IPS-15b (cell line): ENCODE results near the gene MYO7A.

ENCODE experiments used
- H3K27me3 ChIP-seq: one replicate; pipeline ENCODE4 v1.6.1; 2013; ENCODE audit warnings: low read length; ENCODE audit not compliant: control insufficient read depth, insufficient read depth
- H3K36me3 ChIP-seq: one replicate; pipeline ENCODE4 v1.6.1; 2013; ENCODE audit warnings: low read length; ENCODE audit not compliant: control insufficient read depth, insufficient read depth
- H3K4me1 ChIP-seq: one replicate; pipeline ENCODE4 v1.6.1; 2013; ENCODE audit warnings: mild to moderate bottlenecking, low read length; ENCODE audit not compliant: control insufficient read depth, insufficient read depth
- H3K4me3 ChIP-seq: one replicate; pipeline ENCODE4 v1.5.1; 2013; ENCODE audit warnings: low read depth, low read length
- H3K9ac ChIP-seq: one replicate; pipeline ENCODE4 v1.6.1; 2013; ENCODE audit warnings: low read depth, mild to moderate bottlenecking, low read length
- H3K9me3 ChIP-seq: one replicate; pipeline ENCODE4 v1.6.1; 2013; ENCODE audit warnings: mild to moderate bottlenecking, low read length; ENCODE audit not compliant: control insufficient read depth, insufficient read depth

MYO7A gene

GRCh38 chr11:77217156-77217555 is 89.1 kb downstream of the MYO7A start:
- Histone ChIP-seq H3K27me3 (no peaks in the 10 kb centered on the region), H3K4me1 (no peaks in the 10 kb centered on the region), H3K36me3 (no peaks in the 10 kb centered on the region), H3K9me3 (no peaks in the 10 kb centered on the region), H3K4me3 (no peak overlapping the region), H3K9ac (no peak overlapping the region)

GRCh38 chr11:77223797-77224196 is 95.8 kb downstream of the MYO7A start:
- no peak overlapping the region for H3K9ac ChIP-seq
- H3K36me3 ChIP-seq, result no peaks in the 10 kb centered on the region
- H3K4me1 ChIP-seq, result no peaks in the 10 kb centered on the region
- no peaks in the 10 kb centered on the region for H3K9me3 ChIP-seq
- no peaks in the 10 kb centered on the region for H3K27me3 ChIP-seq
- no peak overlapping the region for H3K4me3 ChIP-seq

- Histone ChIP-seq H3K9me3 (no peaks in the 10 kb centered on the region), H3K9ac (no peak overlapping the region), H3K4me1 (no peaks in the 10 kb centered on the region), H3K27me3 (no peaks in the 10 kb centered on the region), H3K4me3 (no peak overlapping the region), H3K36me3 (no peaks in the 10 kb centered on the region)
Measured at GRCh38 chr11:77230878-77231605, 103.0 kb downstream of the MYO7A start.

GRCh38 chr11:77231800-77232199 is 103.8 kb downstream of the MYO7A start:
- no peaks in the 10 kb centered on the region for H3K4me1 ChIP-seq
- H3K4me3 ChIP-seq, result no peak overlapping the region
- H3K9me3 ChIP-seq, result no peaks in the 10 kb centered on the region
- no peak overlapping the region for H3K9ac ChIP-seq
- H3K27me3 ChIP-seq, result no peaks in the 10 kb centered on the region
- H3K36me3 ChIP-seq, result no peaks in the 10 kb centered on the region

GRCh38 chr11:77232242-77232641 is 104.2 kb downstream of the MYO7A start:
- no peaks in the 10 kb centered on the region for H3K4me1 ChIP-seq

DNA sequence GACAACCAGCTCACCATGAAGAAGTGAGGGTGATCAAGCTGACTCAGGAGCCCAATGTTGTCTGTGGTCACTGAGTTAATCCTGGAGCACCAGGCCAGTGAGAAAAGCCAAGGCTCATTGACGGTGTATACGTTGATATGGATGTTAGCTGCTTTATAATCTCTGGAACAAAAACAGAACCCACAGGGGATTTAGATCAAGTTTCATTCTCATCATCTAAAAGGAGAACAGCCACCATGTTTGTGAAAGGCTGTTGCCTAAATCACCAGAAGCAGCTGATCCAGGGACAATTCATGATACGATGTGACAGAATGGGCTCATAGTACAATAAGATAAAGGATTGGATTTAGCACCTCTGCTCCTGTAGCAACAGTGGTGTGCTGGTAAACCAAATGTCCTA is 105.0 kb downstream of the MYO7A start:
- H3K36me3 ChIP-seq, result no peaks in the 10 kb centered on the region
- H3K9ac ChIP-seq, result no peak overlapping the region
- no peaks in the 10 kb centered on the region for H3K27me3 ChIP-seq
- no peaks in the 10 kb centered on the region for H3K4me1 ChIP-seq
- H3K4me3 ChIP-seq, result no peak overlapping the region
- H3K9me3 ChIP-seq, result no peaks in the 10 kb centered on the region

More at GRCh38 chr11:77232242-77232641, 104.2 kb downstream of the MYO7A start:
- Histone ChIP-seq H3K9ac (no peak overlapping the region), H3K36me3 (no peaks in the 10 kb centered on the region), H3K4me3 (no peak overlapping the region), H3K9me3 (no peaks in the 10 kb centered on the region), H3K27me3 (no peaks in the 10 kb centered on the region)

DNA sequence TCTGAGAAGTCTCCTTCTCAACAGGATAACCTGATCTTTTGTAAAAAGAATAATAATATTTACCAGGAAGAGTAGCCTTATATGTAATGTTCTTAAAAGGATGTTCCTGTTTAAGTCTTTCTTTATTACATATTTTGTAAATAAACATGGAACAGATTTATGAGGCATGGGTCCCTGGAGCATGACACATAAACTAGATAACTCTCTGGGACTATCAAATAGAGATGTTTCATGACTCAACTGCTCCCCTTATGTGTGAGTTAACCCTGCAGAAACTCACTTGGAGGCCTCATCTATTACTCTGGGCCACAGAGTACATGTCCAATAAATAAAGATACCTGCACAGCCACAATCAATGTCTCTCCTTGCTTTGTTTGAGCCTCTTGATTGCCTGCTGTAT is 108.9 kb downstream of the MYO7A start:
- Histone ChIP-seq H3K36me3 (no peaks in the 10 kb centered on the region), H3K27me3 (no peaks in the 10 kb centered on the region), H3K4me3 (no peak overlapping the region), H3K9ac (no peak overlapping the region), H3K4me1 (no peaks in the 10 kb centered on the region), H3K9me3 (no peaks in the 10 kb centered on the region)

DNA sequence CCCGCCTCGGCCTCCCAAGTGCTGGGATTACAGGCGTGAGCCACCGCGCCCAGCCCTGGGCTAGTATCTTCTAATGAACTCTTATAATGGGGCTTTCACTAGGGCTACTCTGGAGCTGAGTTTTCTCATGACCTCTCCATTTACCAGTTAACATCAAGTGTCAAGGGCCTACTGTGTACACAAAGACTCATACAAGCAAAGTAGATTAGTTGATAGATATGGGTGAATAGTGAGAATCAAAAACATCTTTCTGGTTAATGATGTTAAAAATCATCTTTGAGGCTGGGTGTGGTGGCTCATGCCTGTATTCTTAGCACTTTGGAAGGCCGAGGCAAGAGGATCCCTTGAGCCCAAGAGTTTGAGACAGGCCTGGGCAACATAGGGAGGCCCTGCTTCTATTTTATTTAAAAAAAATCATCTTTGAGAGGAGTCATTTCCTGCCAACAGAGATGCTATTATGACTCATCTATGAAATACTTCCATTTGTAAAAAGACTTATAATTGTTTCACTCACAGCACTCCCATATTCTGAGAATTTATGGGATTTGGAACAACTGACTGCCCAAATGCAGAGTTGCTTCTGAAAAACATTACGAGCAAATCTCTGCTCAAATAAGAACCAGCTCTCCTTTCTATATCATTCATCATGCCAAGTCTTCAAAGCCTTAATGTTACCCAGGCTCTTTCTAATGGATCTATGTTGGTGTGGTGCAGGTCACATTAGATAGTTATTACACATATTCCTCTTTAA is 116.4 kb downstream of the MYO7A start:
- no peaks in the 10 kb centered on the region for H3K27me3 ChIP-seq
- no peaks in the 10 kb centered on the region for H3K4me1 ChIP-seq
- no peak overlapping the region for H3K9ac ChIP-seq
- no peaks in the 10 kb centered on the region for H3K36me3 ChIP-seq
- H3K4me3 ChIP-seq, result no peak overlapping the region
- no peaks in the 10 kb centered on the region for H3K9me3 ChIP-seq

GRCh38 chr11:77249427-77249826 is 121.4 kb downstream of the MYO7A start:
- H3K4me1 ChIP-seq, result no peaks in the 10 kb centered on the region
- no peaks in the 10 kb centered on the region for H3K9me3 ChIP-seq
- H3K36me3 ChIP-seq, result no peaks in the 10 kb centered on the region
- H3K9ac ChIP-seq, result no peak overlapping the region
- no peak overlapping the region for H3K4me3 ChIP-seq
- H3K27me3 ChIP-seq, result no peaks in the 10 kb centered on the region

DNA sequence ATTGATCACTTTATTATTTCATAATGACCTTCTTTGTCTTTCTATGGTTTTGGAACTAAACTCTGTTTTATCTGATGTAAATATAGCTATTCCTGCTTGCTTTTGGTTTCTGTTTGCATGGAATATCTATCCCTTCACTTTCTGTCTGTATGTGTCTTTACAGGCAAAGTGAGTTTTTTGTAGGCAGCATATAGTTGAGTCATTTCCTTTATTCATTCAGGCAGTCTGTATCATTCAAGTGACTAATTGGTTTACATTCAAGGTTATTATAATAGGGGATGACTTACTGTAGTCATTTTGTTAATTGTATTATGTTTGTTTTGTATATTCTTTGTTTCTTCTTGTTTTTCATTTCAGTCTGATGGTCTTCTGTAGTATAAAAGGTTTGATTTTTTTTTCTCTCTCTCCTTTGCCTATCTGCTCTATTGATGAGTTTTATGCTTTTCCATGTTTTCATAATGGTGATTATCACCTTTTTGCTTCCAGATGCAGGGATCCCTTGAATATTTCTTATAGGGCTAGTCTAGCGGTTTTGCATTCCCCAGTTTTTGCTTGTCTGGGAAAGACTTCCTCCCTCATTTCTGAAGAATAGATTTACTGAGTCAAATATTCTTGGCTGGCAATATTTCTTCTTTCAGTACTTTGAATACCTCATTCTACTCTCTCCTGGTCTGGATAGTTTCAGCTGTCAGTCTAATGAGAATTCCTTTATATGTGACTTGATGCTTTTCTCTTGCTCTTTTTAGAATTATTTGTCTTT is 123.0 kb downstream of the MYO7A start:
- no peak overlapping the region for H3K4me3 ChIP-seq
- H3K36me3 ChIP-seq, result no peaks in the 10 kb centered on the region
- no peaks in the 10 kb centered on the region for H3K4me1 ChIP-seq
- H3K27me3 ChIP-seq, result no peaks in the 10 kb centered on the region
- no peaks in the 10 kb centered on the region for H3K9me3 ChIP-seq
- H3K9ac ChIP-seq, result no peak overlapping the region

GRCh38 chr11:77252555-77253270 is 124.7 kb downstream of the MYO7A start:
- Histone ChIP-seq H3K9ac (no peak overlapping the region), H3K4me3 (no peak overlapping the region), H3K9me3 (no peaks in the 10 kb centered on the region), H3K4me1 (no peaks in the 10 kb centered on the region), H3K27me3 (no peaks in the 10 kb centered on the region), H3K36me3 (no peaks in the 10 kb centered on the region)
